ENCODE measurements around the gene TLCD1.
"Not testable (repeated sequence)": the region's sequence is repeated elsewhere in the genome, so short reads cannot be mapped to it uniquely, and the experiment has no call there.

The TLCD1 gene

DNA sequence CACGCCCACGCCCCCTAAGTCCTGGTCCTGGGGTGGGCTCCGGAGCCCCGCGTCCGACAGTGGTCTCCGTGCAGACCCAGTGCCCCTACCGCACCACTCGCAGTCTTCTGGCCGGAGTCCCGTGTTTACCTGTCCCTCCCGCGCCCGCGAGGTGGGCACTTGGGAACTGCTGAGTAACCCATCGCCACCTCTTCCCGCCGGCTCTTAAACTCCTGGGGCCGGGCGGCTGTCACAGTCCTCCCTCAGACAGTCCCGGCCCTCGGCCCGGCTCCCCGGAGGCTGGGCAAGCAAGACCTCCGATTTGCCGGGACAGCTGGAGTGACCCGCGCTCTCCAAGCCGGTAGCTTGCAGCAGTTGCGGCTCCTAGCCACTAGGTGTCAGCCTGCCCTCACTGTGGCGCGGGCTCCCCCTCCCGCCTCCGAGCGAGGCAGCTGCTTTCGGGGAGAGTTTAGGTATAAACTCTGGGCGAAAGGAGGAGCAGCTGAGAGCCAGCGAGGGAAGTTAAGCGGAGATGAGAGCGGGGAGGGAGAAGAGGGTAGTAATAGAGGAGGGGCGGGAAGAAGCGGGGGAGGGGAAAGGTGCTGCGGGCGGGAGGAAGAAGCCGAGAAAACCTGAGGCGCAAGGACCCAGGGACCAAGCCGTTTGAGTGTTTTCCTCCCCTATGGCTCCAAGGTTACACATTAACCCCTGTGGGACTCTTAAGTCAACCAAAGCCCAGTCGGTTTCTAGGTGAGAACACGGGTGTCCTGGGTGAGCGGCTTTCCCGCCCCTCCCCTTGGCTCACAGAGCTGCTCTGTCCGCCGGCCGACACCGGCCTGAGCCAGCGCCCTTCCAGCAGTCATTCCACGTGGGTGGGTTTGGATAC, 826 bp upstream of the TLCD1 start:
- DNase-seq, result peak; percentile 93

DNA sequence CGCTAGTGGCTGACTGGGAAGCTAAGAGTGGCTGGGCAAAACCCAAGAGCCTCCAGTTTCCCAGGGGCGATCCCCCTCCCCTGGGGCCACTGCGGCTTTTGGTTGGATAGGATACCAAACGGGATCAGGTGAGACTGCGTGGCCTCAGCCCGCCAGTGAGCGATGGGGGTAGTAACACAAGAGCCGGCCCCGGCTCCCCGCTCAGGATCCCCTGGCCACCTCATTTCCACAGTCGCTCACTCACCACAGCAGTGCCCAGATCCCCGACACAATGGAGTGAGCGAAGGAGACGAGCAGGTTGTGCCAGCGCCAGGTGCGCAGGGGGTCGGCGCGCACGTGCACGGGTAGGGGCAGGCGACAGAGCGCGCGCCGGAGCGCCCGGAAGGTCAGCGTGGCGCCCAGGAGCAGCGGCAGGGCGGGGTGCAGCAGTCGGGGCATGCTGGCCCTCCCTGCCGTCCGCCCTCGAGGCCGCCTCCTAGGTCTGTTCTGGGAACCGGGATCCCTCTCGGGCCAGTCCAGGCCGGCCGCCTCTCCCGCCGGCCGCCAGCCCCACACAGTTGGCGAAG, 290 bp downstream of the TLCD1 start:
- peak; percentile 38 for DNase-seq

DNA sequence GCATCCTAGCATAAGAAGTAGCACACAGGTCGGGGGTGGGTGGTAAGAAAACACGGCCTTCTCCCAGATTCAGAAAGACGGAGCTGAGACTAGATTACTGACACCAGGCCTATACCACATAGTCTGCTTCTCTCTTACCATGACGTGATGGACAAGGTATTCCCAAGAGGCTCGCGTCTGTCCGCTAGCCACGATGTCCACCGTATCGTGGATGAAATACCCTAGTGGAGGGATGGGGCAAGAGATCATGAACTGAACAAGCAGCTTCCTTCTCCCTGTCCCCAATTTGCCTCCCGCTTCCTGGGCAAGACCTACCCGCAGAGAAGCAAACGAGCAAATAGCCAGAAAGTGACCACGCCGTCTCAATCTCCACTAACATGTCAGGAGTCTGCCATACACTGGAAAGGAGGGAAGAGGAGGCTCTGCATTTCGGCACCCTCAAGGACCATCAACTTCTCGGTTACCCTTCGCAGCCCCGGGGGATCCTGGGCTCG, 820 bp downstream of the TLCD1 start:
- DNase-seq, result no peak

DNA sequence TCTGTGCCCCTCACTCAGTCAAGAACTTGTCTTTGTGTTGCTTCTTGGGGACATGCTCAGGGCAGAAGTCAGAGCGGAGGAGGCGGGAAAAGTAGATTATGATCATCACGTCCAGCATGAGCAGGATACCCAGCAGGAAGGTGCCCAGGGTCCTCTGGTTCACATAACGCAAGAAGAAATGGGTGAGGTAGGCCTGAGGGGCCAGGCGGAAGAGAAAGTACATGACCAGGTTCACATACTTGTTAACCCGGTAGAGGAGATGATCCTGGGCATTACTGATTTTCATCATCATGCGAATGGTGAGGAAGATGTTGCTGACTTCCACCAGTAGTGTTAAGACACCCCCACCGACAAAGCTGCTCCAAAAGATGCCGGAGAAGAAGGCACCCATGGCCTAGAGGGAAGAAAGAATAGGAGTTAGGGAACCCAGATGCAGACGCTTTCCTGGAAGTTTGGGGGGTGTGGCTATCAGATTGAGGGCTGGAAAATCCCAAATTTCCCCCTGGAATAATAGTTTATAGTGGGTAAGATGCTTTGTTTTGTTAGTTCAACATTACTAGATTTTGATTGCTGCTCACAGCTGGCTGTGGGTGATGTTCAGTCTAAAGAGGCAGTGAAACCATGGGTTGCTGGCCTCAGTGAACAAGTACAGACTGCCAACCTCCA, 1.4 kb downstream of the TLCD1 start:
- no peak for DNase-seq

DNA sequence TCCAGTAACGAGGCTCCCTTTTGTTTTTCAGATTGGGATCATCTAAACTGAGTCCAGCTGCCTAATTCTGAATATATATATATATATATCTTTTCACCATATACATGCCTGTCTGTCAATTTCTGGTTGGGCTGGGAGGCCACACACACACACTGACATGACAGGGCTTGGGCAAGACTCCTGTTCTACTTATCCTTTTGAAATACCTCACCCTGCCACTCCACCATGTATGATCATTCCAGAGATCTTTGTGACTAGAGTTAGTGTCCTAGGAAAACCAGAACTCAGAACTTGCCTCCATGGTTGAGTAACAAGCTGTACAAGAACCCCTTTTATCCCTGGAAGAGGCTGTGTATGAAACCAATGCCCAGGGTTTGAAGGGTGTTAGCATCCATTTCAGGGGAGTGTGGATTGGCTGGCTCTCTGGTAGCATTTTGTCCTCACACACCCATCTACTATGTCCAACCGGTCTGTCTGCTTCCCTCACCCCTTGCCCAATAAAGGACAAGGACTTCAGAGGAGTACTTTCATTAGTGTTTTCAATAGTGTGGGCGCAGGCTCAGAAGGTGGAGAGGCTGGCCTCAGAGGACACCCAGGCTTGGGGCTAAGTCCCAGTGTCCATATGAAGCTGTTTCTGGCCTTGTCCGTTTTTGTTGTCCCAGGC, 2.1 kb downstream of the TLCD1 start:
- DNase-seq, result not testable (repeated sequence)

DNA sequence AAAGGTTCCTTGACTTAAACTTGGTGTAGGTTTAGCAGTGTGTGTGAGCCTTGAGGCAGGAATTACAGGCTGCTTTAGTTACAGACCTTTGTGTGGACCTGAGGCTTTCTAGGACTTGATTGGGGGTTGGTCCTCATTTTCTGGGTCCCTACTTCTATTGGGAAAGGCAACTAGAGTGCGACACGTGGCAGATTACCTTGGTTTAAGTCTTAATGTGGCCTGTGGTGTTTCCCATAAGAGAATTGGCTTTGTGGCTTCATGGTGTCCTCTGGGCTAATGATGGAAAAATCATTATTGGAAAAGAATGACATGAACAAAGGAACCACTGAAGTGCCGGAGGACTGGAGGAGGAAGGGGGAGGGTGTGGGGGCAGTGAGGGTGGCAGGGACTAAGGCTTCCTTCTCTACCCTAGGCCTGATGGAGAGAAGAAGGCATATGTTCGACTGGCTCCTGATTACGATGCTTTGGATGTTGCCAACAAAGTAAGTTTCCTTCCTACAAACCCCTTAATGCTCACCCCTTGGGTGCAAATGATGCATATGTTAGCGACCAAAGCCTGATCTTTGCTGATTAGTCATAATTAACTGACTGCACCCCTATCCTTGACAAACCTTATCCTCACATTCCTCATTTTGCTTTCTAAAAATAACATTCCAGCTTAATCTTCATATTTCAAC, 2.7 kb downstream of the TLCD1 start:
- no peak for DNase-seq

DNA sequence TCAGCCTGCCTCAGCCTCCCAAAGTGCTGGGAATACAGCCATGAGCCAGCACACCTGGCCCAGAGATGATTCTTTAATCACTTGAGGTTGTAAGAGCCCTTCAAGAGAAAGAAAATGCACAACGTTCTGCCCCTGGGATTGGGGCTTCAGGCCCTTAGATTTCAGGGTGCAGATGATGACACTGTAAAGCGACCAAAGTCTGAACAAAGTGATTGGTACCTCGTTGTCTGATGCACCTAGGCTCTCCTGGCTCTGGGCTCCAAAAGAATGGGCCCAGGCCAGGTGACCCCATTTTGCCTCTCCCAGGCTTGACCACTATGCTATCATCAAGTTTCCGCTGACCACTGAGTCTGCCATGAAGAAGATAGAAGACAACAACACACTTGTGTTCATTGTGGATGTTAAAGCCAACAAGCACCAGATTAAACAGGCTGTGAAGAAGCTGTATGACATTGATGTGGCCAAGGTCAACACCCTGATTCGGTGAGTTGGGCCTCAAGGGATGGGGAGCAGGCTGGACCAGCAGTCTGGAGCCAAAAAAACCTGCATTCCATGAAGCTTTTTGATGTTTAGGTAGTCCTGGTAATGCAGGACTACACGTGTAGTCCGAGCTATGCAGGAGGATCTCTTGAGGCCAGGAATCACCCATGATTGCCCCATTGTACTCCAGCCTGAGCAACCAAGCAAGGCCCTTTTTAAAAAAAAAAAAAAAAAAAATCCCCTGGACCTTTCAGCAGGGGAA, 3.4 kb downstream of the TLCD1 start:
- no peak for DNase-seq

DNA sequence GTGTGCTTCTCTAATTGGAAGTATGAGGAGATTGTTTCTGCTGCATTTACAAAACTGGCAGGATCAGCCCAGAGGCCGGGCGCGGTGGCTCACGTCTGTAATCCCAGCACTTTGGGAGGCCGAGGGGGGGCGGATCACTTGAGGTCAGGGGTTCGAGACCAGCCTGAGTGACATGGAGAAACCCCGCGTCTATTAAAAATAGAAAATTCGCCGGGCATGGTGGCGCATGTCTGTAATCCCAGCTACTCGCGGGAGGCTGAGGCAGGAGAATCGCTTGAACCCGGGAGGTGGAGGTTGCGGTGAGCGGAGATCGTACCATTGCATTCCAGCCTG, 5.1 kb downstream of the TLCD1 start:
- DNase-seq, result not testable (repeated sequence)

DNA sequence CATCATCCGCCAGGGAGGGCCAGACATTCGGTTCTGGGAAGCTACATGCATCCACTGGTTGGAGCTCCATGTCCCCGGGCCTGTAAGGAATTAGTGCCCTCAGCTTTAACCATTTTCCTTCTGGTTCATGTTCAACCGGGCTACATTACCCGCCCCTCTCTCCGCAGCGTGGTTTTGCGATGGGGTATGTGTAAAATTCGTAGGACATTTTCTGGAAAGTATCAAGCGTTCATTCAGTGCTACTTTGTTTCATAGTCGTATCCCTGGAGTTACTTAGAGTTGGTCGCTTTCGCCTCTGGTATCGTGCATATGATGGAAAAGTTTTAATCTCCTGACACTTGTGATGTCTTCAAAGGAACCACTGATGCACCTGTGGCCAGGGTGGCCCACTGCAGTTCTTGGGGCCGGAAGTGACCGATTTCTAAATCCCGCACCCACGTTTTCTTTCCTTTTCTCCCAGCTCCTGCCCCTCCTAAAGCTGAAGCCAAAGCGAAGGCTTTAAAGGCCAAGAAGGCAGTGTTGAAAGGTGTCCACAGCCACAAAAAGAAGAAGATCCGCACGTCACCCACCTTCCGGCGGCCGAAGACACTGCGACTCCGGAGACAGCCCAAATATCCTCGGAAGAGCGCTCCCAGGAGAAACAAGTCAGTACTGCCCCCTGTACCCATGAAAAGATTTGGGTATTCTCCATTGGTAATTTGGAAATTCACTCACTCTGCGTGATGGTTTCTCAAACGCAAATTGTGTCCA, 5.6 kb downstream of the TLCD1 start:
- no peak for DNase-seq

DNA sequence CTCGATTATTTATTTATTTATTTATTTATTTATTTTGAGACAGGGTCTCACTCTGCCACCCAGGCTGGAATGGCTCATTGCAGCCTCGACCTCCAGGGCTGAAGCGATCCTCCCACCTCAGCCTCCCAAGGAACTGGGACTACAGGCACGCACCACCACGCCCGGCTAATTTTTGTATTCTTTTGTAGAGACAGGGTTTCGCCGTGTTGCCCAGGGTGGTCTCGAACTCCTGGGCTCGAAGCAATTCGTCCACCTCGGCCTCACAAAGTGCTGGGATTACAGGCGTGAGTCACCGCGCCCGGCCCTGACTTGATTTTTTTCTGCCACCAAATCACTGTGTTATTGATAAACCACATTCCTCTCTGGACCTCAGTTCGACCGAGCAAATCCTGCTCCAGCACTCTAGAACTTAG, 7.0 kb downstream of the TLCD1 start:
- DNase-seq, result no peak

DNA sequence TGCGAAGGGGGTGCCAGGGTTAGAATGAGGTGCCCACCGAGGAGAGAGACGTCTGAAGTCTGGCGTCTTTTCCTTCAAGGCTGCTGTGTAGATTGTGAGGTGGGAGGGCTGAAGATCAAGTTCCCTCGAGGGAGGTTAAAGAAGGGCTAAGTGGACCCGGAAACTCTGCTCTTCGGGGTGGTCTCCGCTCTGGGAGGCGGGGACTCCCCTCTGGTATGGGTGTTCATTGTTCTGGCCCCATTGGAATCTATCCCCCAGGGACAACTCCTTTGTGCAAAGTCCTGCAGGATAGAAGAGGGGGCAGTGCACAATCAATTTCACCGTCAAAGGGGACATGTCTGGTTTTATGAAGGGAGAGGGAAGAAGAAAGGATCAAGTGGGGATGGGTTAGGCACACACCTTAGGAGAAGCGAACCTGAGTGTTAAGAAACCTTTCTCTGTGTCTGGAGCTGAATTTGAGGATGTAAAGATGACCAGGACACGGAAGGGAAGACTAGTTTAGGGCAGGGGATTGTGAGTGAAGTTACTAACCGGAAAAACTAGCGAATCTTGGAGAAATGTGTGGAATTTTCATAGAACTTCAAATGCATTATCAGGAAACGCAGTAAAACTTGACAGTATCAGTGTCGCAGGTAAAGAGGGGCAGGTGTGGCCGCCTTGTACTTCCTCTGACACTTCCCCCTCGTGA, 7.6 kb downstream of the TLCD1 start:
- DNase-seq, result no peak

DNA sequence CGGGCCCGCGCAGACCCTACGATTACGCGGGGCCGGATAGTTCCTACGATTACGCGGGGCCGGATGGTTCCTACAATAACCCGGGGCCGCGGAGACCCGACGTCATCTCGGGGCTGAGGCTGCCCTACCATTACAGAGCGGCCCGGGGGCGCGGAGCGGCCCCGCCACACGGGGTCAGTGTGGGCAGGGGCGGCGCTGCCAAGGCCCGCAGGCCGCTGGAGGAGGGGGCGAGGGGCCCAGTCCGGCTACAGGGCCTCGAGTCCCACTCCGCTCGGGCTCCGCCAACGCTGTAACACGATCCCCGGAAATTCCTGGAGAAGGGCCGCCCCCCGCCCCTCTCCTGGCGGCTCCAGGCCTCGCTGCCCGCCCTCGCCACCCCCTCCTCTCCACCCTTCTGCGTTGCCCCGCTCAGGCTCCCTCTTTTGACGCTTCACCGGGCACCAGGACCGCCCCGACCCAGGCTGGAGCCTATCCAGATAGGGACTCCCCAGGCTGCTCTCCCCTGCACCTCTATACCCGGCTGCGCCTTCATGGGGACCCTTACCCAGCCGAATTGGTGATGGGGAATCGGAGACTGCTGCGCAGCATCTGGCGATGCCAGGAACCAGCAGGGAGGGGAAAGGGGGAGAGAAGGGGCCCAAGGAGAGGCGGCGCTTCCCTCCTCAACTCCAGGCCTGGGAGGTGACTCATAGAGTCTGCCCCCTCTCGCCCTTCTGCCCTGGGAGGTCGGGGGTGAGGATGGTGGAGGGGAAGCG, 8.3 kb downstream of the TLCD1 start, which contains the start of gene RAB34:
RAB34 (minus strand) TSS at position 291 of the 755 bp plus-strand sequence. CDS start 602 bp downstream, outside the sequence.
- peak; percentile 87 for DNase-seq

DNA sequence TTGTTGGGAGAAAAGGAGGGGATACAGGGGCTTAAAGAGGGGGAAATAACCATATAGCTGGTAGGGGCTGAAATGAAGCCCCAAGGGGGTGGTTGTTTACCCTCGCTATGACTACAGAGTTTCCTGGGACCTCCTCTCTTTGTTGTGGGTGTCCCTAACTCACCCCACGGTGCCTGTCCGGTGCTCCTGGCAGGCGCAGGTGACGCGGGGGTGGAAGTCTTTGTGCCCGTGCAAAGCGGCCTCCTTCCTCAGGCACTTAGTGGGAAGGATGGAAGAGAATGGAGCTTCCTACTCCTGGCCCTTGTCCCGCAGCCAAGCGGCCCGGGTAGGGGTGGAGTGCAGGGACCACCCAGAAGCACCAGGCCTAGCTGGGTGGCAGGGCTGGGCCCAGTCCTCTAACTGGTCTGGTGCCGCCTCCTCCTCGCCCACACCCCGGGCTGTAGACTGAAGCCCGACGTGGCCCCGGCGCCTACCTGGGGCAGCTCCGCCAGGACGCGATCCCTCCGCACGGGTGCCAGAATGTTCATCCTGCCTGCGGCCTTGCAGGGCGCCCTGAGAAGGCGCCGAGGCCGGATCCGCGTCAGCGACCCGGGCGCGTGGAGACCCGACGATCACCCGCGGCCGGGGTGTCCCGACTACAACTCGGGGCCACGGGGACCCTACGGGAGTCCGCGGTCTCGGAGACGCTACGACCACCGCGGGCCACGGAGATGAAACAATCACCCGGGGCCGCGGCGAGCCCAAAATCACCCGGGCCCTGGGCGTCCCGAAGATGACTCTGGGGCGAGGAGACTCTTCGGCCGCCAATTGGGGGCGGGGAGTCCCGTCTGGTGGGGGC, 9.1 kb downstream of the TLCD1 start:
- no peak for DNase-seq

DNA sequence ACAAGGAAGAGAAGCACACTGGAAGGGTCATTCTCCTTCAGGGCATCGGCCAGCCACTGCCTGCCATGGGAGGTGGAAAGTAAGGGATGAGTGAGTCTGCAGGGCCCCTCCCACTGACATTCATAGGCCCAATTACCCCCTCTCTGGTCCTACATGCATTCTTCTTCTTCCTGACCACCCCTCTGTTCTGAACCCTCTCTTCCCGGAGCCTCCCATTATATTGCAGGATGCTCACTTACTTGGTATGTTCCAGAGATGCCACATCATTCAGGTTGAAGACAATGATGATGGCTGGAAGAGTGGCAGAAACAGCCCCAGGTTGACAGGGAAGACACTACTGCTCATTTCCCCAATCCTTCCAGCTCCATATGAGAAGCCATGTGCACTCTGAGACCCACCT, 10.8 kb downstream of the TLCD1 start:
- DNase-seq, result no peak

DNA sequence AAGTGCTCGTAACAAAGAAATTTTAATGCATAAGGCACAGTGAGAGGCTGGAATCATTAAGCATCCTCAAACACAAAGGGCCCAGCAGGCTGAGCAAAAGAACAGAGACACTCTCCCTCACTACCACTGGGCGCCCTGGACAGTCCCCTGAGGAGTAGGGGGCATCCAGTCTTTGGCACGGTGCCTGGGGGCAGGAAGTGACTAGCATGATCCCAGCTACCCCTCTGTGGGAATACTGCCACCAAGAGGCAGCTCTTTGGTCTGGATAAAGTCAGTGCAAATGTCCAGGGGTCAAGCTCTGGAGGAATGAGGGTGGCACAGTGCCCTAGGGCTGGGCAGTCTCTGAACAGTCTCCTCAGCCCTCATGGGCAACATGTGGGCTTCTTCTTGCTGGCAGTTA, 11.8 kb downstream of the TLCD1 start:
- DNase-seq, result no peak

DNA sequence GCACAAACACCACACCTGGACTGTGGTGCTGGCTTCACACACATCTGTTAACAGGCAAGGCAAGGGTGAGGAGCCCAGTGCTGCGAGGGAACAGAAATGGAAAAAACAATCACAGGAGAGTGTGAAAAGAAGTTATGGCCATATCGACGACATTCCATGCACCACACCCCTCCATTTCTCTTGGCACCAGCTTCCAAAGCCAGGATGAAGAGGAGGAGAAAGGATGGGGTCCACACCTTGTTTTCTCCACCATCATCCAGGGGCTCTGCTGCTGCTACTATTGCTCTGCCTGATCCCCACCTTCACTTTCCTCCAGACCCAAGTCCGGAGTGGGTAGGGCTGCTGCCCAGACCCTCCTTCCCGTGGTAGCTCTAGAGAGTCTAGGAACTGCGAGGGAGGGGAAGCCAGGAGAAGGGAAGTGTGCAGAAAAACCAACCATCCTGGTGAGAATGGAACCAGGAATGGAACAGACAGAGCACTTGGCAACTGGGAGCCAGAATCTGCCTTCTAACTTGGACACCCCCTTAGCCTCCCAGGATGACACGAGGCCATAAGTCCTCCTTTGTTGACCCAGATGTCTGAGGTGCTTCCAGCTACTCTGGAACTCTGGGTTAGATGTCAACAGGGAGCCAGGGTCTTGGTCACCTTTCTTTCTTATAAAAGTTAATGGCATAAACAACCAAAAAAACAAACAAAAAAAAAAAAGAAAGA, 13.2 kb downstream of the TLCD1 start:
- DNase-seq, result no peak

DNA sequence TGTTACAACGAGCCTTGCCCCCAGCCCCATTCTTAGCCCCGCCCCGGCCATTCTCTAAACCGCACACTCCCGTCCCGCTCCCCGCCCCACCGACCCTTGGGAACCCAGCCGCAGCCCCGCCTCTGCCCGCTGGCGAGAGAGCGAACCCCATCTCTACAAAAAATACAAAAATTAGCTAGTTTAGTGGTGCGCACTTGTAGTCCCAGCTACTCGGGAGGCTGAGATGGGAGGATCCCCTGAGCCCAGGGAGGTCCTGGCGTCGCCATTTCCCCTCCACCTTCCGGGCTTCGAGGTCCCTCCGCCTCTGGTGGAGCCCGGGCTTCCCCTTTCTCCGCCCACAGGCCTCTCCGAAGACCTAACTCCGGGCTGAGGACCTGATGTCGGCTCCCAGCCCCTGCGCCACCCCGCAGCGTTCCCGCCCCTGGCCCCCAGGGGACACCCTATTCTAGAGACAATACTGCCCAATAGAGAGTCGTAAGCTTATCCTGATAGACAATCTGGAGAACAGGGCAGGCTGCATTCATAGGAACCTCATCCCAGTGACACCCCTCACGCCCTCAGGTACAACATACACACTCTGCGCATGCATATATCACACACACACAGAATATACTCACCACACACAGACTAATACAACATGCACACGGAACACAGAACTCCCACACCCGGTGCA, 13.9 kb downstream of the TLCD1 start:
- DNase-seq, result no peak

DNA sequence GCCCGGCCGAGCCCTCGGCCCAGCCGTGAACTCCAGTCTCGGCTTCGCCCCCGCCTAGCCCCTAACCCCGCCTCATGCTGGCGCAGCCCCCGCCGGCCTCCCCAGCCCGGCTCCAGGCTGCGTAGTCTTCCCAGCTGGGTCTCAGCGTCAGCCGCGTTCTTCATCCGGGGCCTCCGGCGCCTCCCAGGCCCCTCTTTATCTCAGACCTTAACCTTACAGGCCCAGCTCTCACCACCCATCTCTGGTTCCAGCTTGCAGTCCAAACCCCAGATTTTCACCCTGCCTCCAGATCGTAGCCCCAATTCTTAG, 14.4 kb downstream of the TLCD1 start, which contains the start of gene PROCA1:
PROCA1 (minus strand) TSS at position 166 of the 309 bp plus-strand sequence. CDS start 228 bp downstream, outside the sequence.
- no peak for DNase-seq

Measured in NCI-H1694 (cell line).